Ramos (cell line): ENCODE measurements around the gene USP54.
"Not testable (repeated sequence)": the region's sequence is repeated elsewhere in the genome, so short reads cannot be mapped to it uniquely, and the experiment has no call there.

Source experiments
- in situ Hi-C: fragments of 300-500 bp; cut with MboI; formaldehyde crosslinking; loops from one replicate; pipeline ENCODE4 v1.14.3; 2022; ENCODE audit warnings: low sequenced_read_pairs; ENCODE audit not compliant: unreplicated experiment

The USP54 gene

GRCh38 chr10:73591935-73592699 is 975 bp upstream of the USP54 start:
- in situ Hi-C loops, result no loop called here

GRCh38 chr10:73589563-73590126 is 1.5 kb downstream of the USP54 start:
- in situ Hi-C loops, result no loop called here

GRCh38 chr10:73588656-73589055 is 2.5 kb downstream of the USP54 start:
- in situ Hi-C loops, result no loop called here

- in situ Hi-C loops, result no loop called here
These were observed 4.6 kb downstream of the USP54 start for GRCh38 chr10:73586583-73586984.

- in situ Hi-C loops, result no loop called here
These were observed 5.8 kb downstream of the USP54 start for GRCh38 chr10:73585327-73585726.

- in situ Hi-C loops, result no loop called here
These were observed 6.4 kb downstream of the USP54 start for GRCh38 chr10:73584737-73585136.

GRCh38 chr10:73581918-73582317 is 9.2 kb downstream of the USP54 start:
- in situ Hi-C loops, result no loop called here

- in situ Hi-C loops, result not testable (repeated sequence)
These were observed 12.2 kb downstream of the USP54 start for GRCh38 chr10:73578927-73579326.

- in situ Hi-C loops, result no loop called here
These were observed 13.4 kb downstream of the USP54 start for GRCh38 chr10:73577788-73578187.

- in situ Hi-C loops, result no loop called here
These were observed 14.1 kb downstream of the USP54 start for GRCh38 chr10:73576890-73577591.

GRCh38 chr10:73576178-73576889 is 14.8 kb downstream of the USP54 start:
- in situ Hi-C loops, result no loop called here

GRCh38 chr10:73567025-73567424 is 24.1 kb downstream of the USP54 start:
- in situ Hi-C loops, result not testable (repeated sequence)

GRCh38 chr10:73561192-73561591 is 29.9 kb downstream of the USP54 start:
- in situ Hi-C loops, result no loop called here

- in situ Hi-C loops, result no loop called here
These were observed 31.6 kb downstream of the USP54 start for GRCh38 chr10:73559590-73559989.

GRCh38 chr10:73556855-73557254 is 34.3 kb downstream of the USP54 start:
- in situ Hi-C loops, result no loop called here

- in situ Hi-C loops, result no loop called here
These were observed 36.4 kb downstream of the USP54 start for GRCh38 chr10:73554721-73555120.

- in situ Hi-C loops, result no loop called here
These were observed 37.4 kb downstream of the USP54 start for GRCh38 chr10:73553761-73554160.

- in situ Hi-C loops, result no loop called here
These were observed 38.1 kb downstream of the USP54 start for GRCh38 chr10:73552819-73553715.

GRCh38 chr10:73551515-73551914 is 39.6 kb downstream of the USP54 start:
- in situ Hi-C loops, result no loop called here

- in situ Hi-C loops, result no loop called here
These were observed 45.8 kb downstream of the USP54 start for GRCh38 chr10:73545357-73545756.
